NB4 (cell line): ENCODE data around the gene TAF4.

Source experiments
- DNase-seq: peaks from one replicate; pipeline ENCODE4 v3.0.0; 2010; ENCODE audit warnings: low read depth
- H3K4me3 ChIP-seq: one replicate; pipeline ENCODE4 v1.5.1; 2011; ENCODE audit warnings: mild to moderate bottlenecking, low read depth, low read length, moderate library complexity
- CTCF ChIP-seq: IDR thresholded peaks from one replicate; pipeline ENCODE4 v1.5.1; 2012; ENCODE audit warnings: low read depth, low read length
- MYC ChIP-seq: IDR thresholded peaks from 2 replicates; pipeline ENCODE4 v1.6.1; 2011; ENCODE audit warnings: low read depth, low read length
- POLR2A ChIP-seq: IDR thresholded peaks from 2 replicates; pipeline ENCODE4 v1.6.1; 2011; ENCODE audit warnings: mild to moderate bottlenecking; ENCODE audit not compliant: insufficient read length; ENCODE audit errors: extremely low read depth
- TF ChIP-seq, protein P1 (sequence below): IDR thresholded peaks from 2 replicates; pipeline ENCODE4 v1.6.1; 2011; ENCODE audit warnings: low read depth, low read length

Gene TAF4

DNA sequence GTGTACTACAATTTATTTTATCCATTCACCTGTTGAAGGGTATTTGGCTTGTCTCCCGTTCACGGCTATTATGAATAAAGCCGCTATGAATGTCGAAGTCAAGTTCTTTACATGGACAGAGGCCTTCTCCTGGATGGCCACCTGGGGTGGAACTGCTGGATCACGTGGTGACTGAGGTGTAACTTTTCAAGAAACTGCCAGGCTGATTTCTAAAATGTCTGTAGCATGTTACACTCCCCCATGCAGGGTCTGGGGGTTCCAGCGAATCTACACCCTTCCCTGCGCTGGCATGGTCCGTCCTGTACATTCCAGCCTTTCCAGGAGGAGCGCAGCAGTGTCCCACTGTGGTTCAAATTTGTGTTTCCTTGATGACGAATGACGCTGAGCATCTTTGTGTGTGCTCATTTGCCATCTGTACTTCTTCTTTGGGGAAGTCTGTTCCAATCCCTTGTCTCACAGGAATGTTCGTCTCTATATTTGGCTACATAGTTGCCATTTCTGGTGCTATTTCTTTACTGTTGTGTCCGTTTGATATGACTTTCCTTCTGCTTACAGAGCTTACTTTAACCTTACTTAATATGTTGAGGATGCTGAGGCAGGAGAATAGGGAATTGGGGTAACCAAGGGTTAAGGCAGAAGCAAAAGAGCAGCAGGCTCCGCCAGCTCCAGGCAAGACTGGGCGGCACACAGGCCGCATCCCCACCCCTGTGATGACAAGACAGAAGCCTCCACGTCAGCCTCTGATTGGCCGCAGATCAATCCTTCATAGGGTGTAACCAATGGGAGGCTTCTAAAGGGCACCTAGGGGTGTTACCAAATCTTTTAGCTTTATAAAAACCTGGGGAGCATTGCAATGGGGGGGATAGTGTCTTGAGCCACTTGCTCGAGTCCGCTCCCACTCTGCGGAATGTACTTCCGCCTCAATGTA, 106.6 kb downstream of the TAF4 start:
- H3K4me3 ChIP-seq = no peak overlapping the region
- DNase-seq = no peak
- TF ChIP-seq MYC (no peak), POLR2A (no peak), CTCF (no peak)
- TF ChIP-seq, protein P1, sequence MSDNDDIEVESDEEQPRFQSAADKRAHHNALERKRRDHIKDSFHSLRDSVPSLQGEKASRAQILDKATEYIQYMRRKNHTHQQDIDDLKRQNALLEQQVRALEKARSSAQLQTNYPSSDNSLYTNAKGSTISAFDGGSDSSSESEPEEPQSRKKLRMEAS = no peak

GRCh38 chr20:61957961-61958715, 107.5 kb downstream of the TAF4 start:
- no peak for DNase-seq
- H3K4me3 ChIP-seq = no peak overlapping the region
- TF ChIP-seq CTCF (no peak), MYC (no peak), POLR2A (no peak)
- TF ChIP-seq, protein P1 = no peak

DNA sequence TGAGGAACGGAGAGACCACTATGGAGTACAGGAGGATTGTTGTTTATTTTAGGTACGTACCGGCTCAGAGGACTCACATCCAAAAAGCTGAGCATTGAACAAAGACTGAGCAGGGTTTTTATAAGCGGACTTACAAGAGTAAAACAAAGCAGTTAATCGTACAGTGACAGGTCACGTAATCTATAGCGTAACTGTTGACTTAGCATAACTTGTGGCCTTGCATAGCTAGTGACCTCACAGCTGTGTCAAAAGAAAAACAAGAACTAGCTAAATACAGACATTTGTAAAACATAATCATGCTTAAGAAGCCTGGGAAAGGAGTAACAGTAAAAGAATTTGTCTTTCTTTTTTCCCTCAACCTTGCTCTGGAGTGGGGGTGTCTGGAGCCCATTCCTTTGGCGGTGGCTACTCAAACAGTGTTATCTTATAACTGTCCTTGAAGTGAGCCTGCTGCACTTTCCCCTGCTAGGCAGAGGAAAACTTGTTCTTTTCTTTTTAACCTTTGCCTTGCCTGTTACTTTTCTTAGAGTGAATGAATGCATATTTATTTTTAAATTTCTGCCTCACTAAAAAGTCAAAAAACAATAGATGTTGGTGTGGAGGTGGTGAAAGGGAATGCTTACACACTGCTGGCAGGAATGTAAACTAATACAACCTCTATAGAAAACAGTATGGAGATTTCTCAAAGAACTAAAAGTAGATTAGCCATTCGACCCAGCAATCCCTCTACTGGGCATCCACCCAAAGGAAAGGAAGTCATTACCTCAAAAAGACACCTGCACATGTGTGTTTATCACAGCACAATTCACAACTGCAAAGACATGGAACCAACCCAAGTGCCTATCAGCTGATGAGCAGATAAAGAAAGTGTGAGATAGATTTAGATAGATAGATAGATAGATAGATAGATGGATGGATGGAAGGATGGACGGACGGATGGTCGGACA, 109.0 kb downstream of the TAF4 start:
- TF ChIP-seq POLR2A (no peak), CTCF (no peak), MYC (no peak)
- TF ChIP-seq, protein P1 = no peak
- no peak for DNase-seq

GRCh38 chr20:61955668-61956395, 109.8 kb downstream of the TAF4 start:
- no peak for DNase-seq
- TF ChIP-seq, protein P1 = no peak
- TF ChIP-seq POLR2A = no peak
- TF ChIP-seq MYC = no peak
- TF ChIP-seq CTCF = no peak
- no peak overlapping the region for H3K4me3 ChIP-seq

More for the DNA sequence above, 109.0 kb downstream of the TAF4 start:
- H3K4me3 ChIP-seq = no peak overlapping the region
